WTC11 (cell line): ENCODE results near the gene INSC. TPM values are rescaled to one million over a fixed set of nuclear protein-coding genes. Genes with fewer than 3 reads are reported as not detected.

Experiments used
- ATAC-seq: fragments of 200-7000 bp; cut with Tn5 transposase; 2 replicates; pipeline ENCODE4 v1.10.0; 2021; ENCODE audit warnings: mild to moderate bottlenecking, moderate library complexity
- CTCF ChIA-PET: fragments of 300-600 bp; sonication (Branson Sonifier 250); formaldehyde crosslinking; loops from one replicate; lab custom pipeline; 2021; ENCODE audit warnings: antibody characterized with exemption; lab: Charles Lee
- POLR2A ChIA-PET: fragments of 350-600 bp; sonication (Branson Sonifier 250); formaldehyde crosslinking; loops from one replicate; lab custom pipeline; 2021; ENCODE audit warnings: antibody characterized with exemption; lab: Charles Lee
- DNase-seq: peaks from one replicate; pipeline ENCODE4 v3.0.0; 2021; ENCODE audit warnings: low spot score
- H3K27ac Mint-ChIP-seq: 2 replicates; pipeline ENCODE4 v1.8.0; 2021; ENCODE audit warnings: mixed read lengths
- H3K27me3 Mint-ChIP-seq: 2 replicates; pipeline ENCODE4 v1.8.0; 2021; ENCODE audit warnings: low read depth, mild to moderate bottlenecking, moderate library complexity, mixed read lengths
- H3K36me3 Mint-ChIP-seq: 2 replicates; pipeline ENCODE4 v1.8.0; 2021; ENCODE audit warnings: mixed read lengths
- H3K4me1 Mint-ChIP-seq: 2 replicates; pipeline ENCODE4 v1.8.0; 2022; ENCODE audit warnings: mixed read lengths
- H3K4me3 Mint-ChIP-seq: 2 replicates; pipeline ENCODE4 v1.8.0; 2021; ENCODE audit warnings: mild to moderate bottlenecking, moderate library complexity, mixed read lengths
- H3K9me3 Mint-ChIP-seq: 2 replicates; pipeline ENCODE4 v1.8.0; 2021; ENCODE audit warnings: mixed read lengths
- AFF4 ChIP-seq: sonication (generic); formaldehyde crosslinking; IDR thresholded peaks from 2 replicates; pipeline ENCODE4 v1.8.1; 2023; ENCODE audit warnings: mild to moderate bottlenecking, missing genetic modification reagents, borderline replicate concordance
- ARID4B ChIP-seq: sonication (generic); formaldehyde crosslinking; IDR thresholded peaks from 2 replicates; pipeline ENCODE4 v1.8.0; 2023; ENCODE audit warnings: missing genetic modification reagents, mild to moderate bottlenecking, borderline replicate concordance
- ATF1 ChIP-seq: sonication (generic); formaldehyde crosslinking; IDR thresholded peaks from 2 replicates; pipeline ENCODE4 v1.8.1; 2023; ENCODE audit warnings: mild to moderate bottlenecking, moderate library complexity, missing genetic modification reagents
- ATF2 ChIP-seq: sonication (generic); formaldehyde crosslinking; IDR thresholded peaks from 2 replicates; pipeline ENCODE4 v1.8.1; 2022; ENCODE audit warnings: low read depth, missing genetic modification reagents, borderline replicate concordance
- ERG ChIP-seq: fragments of 250-450 bp; sonication (Bioruptor Pico); IDR thresholded peaks from 2 replicates; pipeline ENCODE4 v1.8.0; 2021; ENCODE audit warnings: mild to moderate bottlenecking
- FOXK1 ChIP-seq: sonication (generic); formaldehyde crosslinking; IDR thresholded peaks from 2 replicates; pipeline ENCODE4 v1.8.0; 2022; ENCODE audit warnings: mild to moderate bottlenecking, moderate library complexity, missing genetic modification reagents
- GABPB1 ChIP-seq: sonication (generic); formaldehyde crosslinking; IDR thresholded peaks from 2 replicates; pipeline ENCODE4 v1.8.1; 2023; ENCODE audit warnings: mild to moderate bottlenecking, missing genetic modification reagents
- GTF2I ChIP-seq: fragments of 250-450 bp; sonication (Bioruptor Pico); conservative IDR thresholded peaks from 2 replicates; pipeline ENCODE4 v1.4.0; 2021; ENCODE audit warnings: mild to moderate bottlenecking
- HMGXB4 ChIP-seq: sonication (generic); formaldehyde crosslinking; IDR thresholded peaks from 2 replicates; pipeline ENCODE4 v1.8.1; 2023; ENCODE audit warnings: mild to moderate bottlenecking, moderate library complexity, missing genetic modification reagents
- KAT7 ChIP-seq: sonication (generic); formaldehyde crosslinking; IDR thresholded peaks from 2 replicates; pipeline ENCODE4 v1.8.1; 2023; ENCODE audit warnings: missing genetic modification reagents, mild to moderate bottlenecking, borderline replicate concordance
- NR1H2 ChIP-seq: sonication (generic); formaldehyde crosslinking; IDR thresholded peaks from 2 replicates; pipeline ENCODE4 v1.9.0; 2021; ENCODE audit warnings: mild to moderate bottlenecking, moderate library complexity, missing genetic modification reagents
- NR2C2 ChIP-seq: sonication (generic); formaldehyde crosslinking; IDR thresholded peaks from 2 replicates; pipeline ENCODE4 v1.8.0; 2022; ENCODE audit warnings: mild to moderate bottlenecking, missing genetic modification reagents
- PREB ChIP-seq: sonication (generic); formaldehyde crosslinking; IDR thresholded peaks from 2 replicates; pipeline ENCODE4 v1.8.1; 2022; ENCODE audit warnings: mild to moderate bottlenecking, missing genetic modification reagents, moderate library complexity, borderline replicate concordance
- TCF7 ChIP-seq: sonication (generic); formaldehyde crosslinking; IDR thresholded peaks from 2 replicates; pipeline ENCODE4 v1.8.0; 2022; ENCODE audit warnings: mild to moderate bottlenecking, low read depth, missing genetic modification reagents, moderate library complexity
- USF1 ChIP-seq: sonication (generic); formaldehyde crosslinking; IDR thresholded peaks from 2 replicates; pipeline ENCODE4 v1.8.0; 2022; ENCODE audit warnings: mild to moderate bottlenecking, missing genetic modification reagents
- ZBTB21 ChIP-seq: sonication (generic); formaldehyde crosslinking; IDR thresholded peaks from 2 replicates; pipeline ENCODE4 v1.8.1; 2023; ENCODE audit warnings: mild to moderate bottlenecking, missing genetic modification reagents, borderline replicate concordance
- ZBTB43 ChIP-seq: sonication (generic); formaldehyde crosslinking; IDR thresholded peaks from 2 replicates; pipeline ENCODE4 v1.8.1; 2023; ENCODE audit warnings: mild to moderate bottlenecking, missing genetic modification reagents
- ZNF425 ChIP-seq: fragments of 250-450 bp; sonication (Bioruptor Pico); conservative IDR thresholded peaks from 2 replicates; pipeline ENCODE4 v1.9.0; 2021; ENCODE audit warnings: mild to moderate bottlenecking
- total RNA-seq: library from RNA; stranded (reverse); gene quantifications from 3 replicates; pipeline ENCODE4 v1.2.3, GENCODE V29; 2021

The INSC gene
- total RNA-seq, 1 experiment from 2014 or later = 0.44 TPM

- H3K4me3 Mint-ChIP-seq = no peak overlapping the region
- H3K27me3 Mint-ChIP-seq = no peaks in the 10 kb centered on the region; the same call in 1 of the 2 replicates
- DNase-seq (no peak), ATAC-seq (no peak)
- CTCF ChIA-PET = interaction anchor here (1.4 to 1.7 kb wide), 2 partner anchors 140 to 308 kb away, joined by 5 to 10 read pairs; no protein-coding TSS in a partner anchor
- H3K9me3 Mint-ChIP-seq = no peaks in the 10 kb centered on the region
- POLR2A ChIA-PET = no interaction called here
- no peak for TF ChIP-seq ZBTB21 (CRISPR knock-in tag)
- no peak for TF ChIP-seq ERG
- no peak for TF ChIP-seq GABPB1 (CRISPR knock-in tag)
- TF ChIP-seq ARID4B (CRISPR knock-in tag) = no peak
- TF ChIP-seq FOXK1 (CRISPR knock-in tag) = no peak
- no peak for TF ChIP-seq ZNF425 (CRISPR knock-in tag)
- TF ChIP-seq NR1H2 = no peak
- TF ChIP-seq ATF1 (CRISPR knock-in tag) = no peak
- TF ChIP-seq PREB (CRISPR knock-in tag) = no peak
- no peak for TF ChIP-seq ZBTB43 (CRISPR knock-in tag)
- TF ChIP-seq TCF7 = no peak
- no peak for TF ChIP-seq USF1 (CRISPR knock-in tag)
- TF ChIP-seq HMGXB4 = no peak
- TF ChIP-seq NR2C2 (CRISPR knock-in tag) = no peak
- no peak for TF ChIP-seq AFF4 (CRISPR knock-in tag)
- no peak for TF ChIP-seq KAT7 (CRISPR knock-in tag)
- no peak for TF ChIP-seq ATF2 (CRISPR knock-in tag)
- no peak for TF ChIP-seq GTF2I
- peaks cover 5% of the 10 kb centered on the region; the same call in 1 of the 2 replicates for H3K4me1 Mint-ChIP-seq
- no peaks in the 10 kb centered on the region for H3K36me3 Mint-ChIP-seq
- no peak overlapping the region for H3K27ac Mint-ChIP-seq
These were observed 100.3 kb downstream of the INSC start for GRCh38 chr11:15215005-15215404.
